PC-3 (cell line): Measurements from ENCODE around the gene PRM3. TPM values are rescaled to one million over a fixed set of nuclear protein-coding genes. Genes with fewer than 3 reads are reported as not detected.

Experiments
- ATAC-seq: fragments of 200-7000 bp; cut with Tn5 transposase; 2 replicates; pipeline ENCODE4 v1.9.1; 2020; ENCODE audit warnings: mild to moderate bottlenecking, moderate library complexity
- BruUV-seq: library from RNA; stranded (reverse); fragments of 400-500 nt; replicated peaks from 2 replicates; lab custom pipeline; 2021; lab: Mats Ljungman, UMichigan
- CTCF ChIA-PET: fragments of 300-600 bp; sonication (Branson Sonifier 250); formaldehyde crosslinking; loops from one replicate; lab custom pipeline; 2022; ENCODE audit warnings: antibody characterized with exemption; lab: Charles Lee
- POLR2A ChIA-PET: fragments of 300-600 bp; sonication (Branson Sonifier 250); formaldehyde crosslinking; loops from one replicate; lab custom pipeline; 2022; ENCODE audit warnings: antibody characterized with exemption; ENCODE audit not compliant: unreplicated experiment; lab: Charles Lee
- DNase-seq: peaks from one replicate; pipeline ENCODE4 v3.0.0-alpha.2; 2015
- H2AFZ ChIP-seq: fragments of 300-600 bp; sonication (generic); 2 replicates; pipeline ENCODE4 v1.6.0; 2016; ENCODE audit warnings: antibody characterized with exemption, low read length
- H3F3A ChIP-seq: fragments of 300-600 bp; sonication (generic); one replicate; pipeline ENCODE4 v1.6.0; 2017; ENCODE audit warnings: antibody characterized with exemption, low read length, control low read depth, mild to moderate bottlenecking; ENCODE audit not compliant: unreplicated experiment
- H3K27ac ChIP-seq: fragments of 300-600 bp; sonication (generic); 2 replicates; pipeline ENCODE4 v1.5.1; 2016; ENCODE audit warnings: mild to moderate bottlenecking, low read length
- H3K27me3 ChIP-seq: fragments of 300-600 bp; sonication (generic); 2 replicates; pipeline ENCODE4 v1.6.1; 2016; ENCODE audit warnings: low read length, mixed read lengths
- H3K36me3 ChIP-seq: fragments of 300-600 bp; sonication (generic); 2 replicates; pipeline ENCODE4 v1.6.1; 2016; ENCODE audit warnings: low read depth, mixed run types, low read length, mixed read lengths
- H3K4me1 ChIP-seq: fragments of 300-600 bp; sonication (generic); 2 replicates; pipeline ENCODE4 v1.5.1; 2016; ENCODE audit warnings: low read length; ENCODE audit not compliant: insufficient read depth
- H3K4me2 ChIP-seq: fragments of 300-600 bp; sonication (generic); 2 replicates; pipeline ENCODE4 v1.6.0; 2016; ENCODE audit warnings: low read length
- H3K4me3 ChIP-seq: fragments of 300-600 bp; sonication (generic); 2 replicates; pipeline ENCODE4 v1.5.1; 2016; ENCODE audit warnings: mild to moderate bottlenecking, low read length, mixed read lengths
- H3K79me2 ChIP-seq: fragments of 300-600 bp; sonication (generic); 2 replicates; pipeline ENCODE4 v1.6.1; 2017; ENCODE audit warnings: low read length, mixed read lengths
- H3K9ac ChIP-seq: fragments of 300-600 bp; sonication (generic); 2 replicates; pipeline ENCODE4 v1.6.0; 2016; ENCODE audit warnings: mild to moderate bottlenecking, low read length
- H3K9me2 ChIP-seq: fragments of 300-600 bp; sonication (generic); replicated peaks from 2 replicates; pipeline ENCODE4 v1.6.1; 2016; ENCODE audit warnings: mixed run types, low read length, mixed read lengths
- H3K9me3 ChIP-seq: fragments of 300-600 bp; sonication (generic); 2 replicates; pipeline ENCODE4 v1.6.1; 2016; ENCODE audit warnings: low read length, mixed read lengths
- H4K20me1 ChIP-seq: fragments of 300-600 bp; sonication (generic); 2 replicates; pipeline ENCODE4 v1.6.1; 2016; ENCODE audit warnings: low read length, mixed read lengths
- EZH2 ChIP-seq: fragments of 300-600 bp; sonication (generic); IDR thresholded peaks from one replicate; pipeline ENCODE4 v1.6.1; 2017; ENCODE audit warnings: antibody characterized with exemption, mild to moderate bottlenecking, low read length; ENCODE audit not compliant: unreplicated experiment
- EZH2phosphoT487 ChIP-seq: fragments of 300-600 bp; sonication (generic); IDR thresholded peaks from 2 replicates; pipeline ENCODE4 v1.6.1; 2018; ENCODE audit warnings: mild to moderate bottlenecking, antibody characterized with exemption, low read length, borderline replicate concordance
- intact Hi-C: fragments of 100-400 bp; cut with micrococcal nuclease; formaldehyde crosslinking; loops from 2 replicates; pipeline ENCODE4 v1.9.0; 2023
- total RNA-seq: library from RNA; depleted of rRNA; stranded (reverse); fragments of >200 nt; gene quantifications from 2 replicates; pipeline ENCODE4 v1.2.3, GENCODE V29; 2014
- TF ChIP-seq, protein P1 (sequence below): fragments of 300-600 bp; sonication (generic); conservative IDR thresholded peaks from 2 replicates; pipeline ENCODE4 v1.5.1; 2017; ENCODE audit warnings: antibody characterized with exemption, low read depth, mild to moderate bottlenecking, low read length

The PRM3 gene
- total RNA-seq, 1 experiment from 2014 or later, result not detected

DNA sequence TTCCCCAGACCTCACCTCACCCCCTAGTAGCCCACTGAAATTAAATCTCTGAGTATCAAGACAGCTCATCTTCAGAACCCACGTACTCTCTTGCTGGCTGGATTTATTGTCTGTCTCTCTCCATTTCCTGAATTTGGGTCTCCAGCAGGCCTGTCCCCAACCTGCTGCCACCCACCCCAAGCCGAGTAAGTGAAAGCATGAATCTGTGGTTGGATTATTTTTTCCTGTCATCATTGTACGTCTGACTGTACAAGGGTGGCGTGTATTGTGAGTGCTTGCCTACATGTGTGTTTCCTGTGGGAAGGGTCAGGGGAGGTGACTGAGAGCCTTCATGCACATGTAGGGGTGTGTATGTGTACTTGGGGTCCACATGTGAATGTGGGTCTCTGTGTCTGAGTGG, 9.7 kb downstream of the PRM3 start:
- no TSS peak for BruUV-seq
- no peak overlapping the region for H3K4me3 ChIP-seq
- H3K36me3 ChIP-seq, result no peaks in the 10 kb centered on the region
- no peak for ATAC-seq
- no peaks in the 10 kb centered on the region for H3K27me3 ChIP-seq
- H3K27ac ChIP-seq, result no peak overlapping the region
- no peaks in the 10 kb centered on the region for H4K20me1 ChIP-seq
- H3K4me2 ChIP-seq, result no peak overlapping the region
- TF ChIP-seq, protein P1, sequence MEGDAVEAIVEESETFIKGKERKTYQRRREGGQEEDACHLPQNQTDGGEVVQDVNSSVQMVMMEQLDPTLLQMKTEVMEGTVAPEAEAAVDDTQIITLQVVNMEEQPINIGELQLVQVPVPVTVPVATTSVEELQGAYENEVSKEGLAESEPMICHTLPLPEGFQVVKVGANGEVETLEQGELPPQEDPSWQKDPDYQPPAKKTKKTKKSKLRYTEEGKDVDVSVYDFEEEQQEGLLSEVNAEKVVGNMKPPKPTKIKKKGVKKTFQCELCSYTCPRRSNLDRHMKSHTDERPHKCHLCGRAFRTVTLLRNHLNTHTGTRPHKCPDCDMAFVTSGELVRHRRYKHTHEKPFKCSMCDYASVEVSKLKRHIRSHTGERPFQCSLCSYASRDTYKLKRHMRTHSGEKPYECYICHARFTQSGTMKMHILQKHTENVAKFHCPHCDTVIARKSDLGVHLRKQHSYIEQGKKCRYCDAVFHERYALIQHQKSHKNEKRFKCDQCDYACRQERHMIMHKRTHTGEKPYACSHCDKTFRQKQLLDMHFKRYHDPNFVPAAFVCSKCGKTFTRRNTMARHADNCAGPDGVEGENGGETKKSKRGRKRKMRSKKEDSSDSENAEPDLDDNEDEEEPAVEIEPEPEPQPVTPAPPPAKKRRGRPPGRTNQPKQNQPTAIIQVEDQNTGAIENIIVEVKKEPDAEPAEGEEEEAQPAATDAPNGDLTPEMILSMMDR, result no peak
- TF ChIP-seq EZH2 (no peak), EZH2phosphoT487 (no peak)
- no peaks in the 10 kb centered on the region for H3K9me3 ChIP-seq
- no peaks in the 10 kb centered on the region for H3F3A ChIP-seq
- no peak overlapping the region for H2AFZ ChIP-seq
- POLR2A ChIA-PET, result no interaction called here
- no peaks in the 10 kb centered on the region for H3K79me2 ChIP-seq
- H3K4me1 ChIP-seq, result no peaks in the 10 kb centered on the region
- no peaks in the 10 kb centered on the region for H3K9me2 ChIP-seq
- intact Hi-C loops, result no loop called here
- CTCF ChIA-PET, result no interaction called here
- no peak for DNase-seq
- no peak overlapping the region for H3K9ac ChIP-seq

DNA sequence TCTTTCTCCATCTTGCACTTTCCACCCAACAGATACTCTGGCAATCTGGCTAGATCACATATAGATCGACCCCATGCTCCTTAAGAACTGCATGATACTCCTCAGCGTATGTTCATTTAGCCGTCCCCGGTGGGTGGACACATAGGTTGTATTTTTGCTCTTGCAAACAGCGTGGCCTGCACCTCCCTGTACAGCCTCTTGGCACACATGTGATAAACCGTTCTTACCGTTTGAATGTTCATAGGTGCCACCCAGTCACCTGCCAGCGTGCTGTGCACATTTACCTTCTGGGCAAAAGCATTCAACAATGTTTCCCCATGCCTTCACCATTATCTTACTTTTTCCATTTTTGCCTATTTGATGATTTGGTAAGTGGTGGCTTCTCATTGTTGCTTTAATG, 10.5 kb downstream of the PRM3 start:
- Histone ChIP-seq H3K27ac (no peak overlapping the region), H3F3A (no peaks in the 10 kb centered on the region), H3K4me1 (no peaks in the 10 kb centered on the region), H3K79me2 (no peaks in the 10 kb centered on the region), H3K9me3 (no peaks in the 10 kb centered on the region), H2AFZ (no peak overlapping the region), H3K9me2 (no peaks in the 10 kb centered on the region), H4K20me1 (no peaks in the 10 kb centered on the region), H3K4me2 (no peak overlapping the region), H3K27me3 (no peaks in the 10 kb centered on the region), H3K9ac (no peak overlapping the region), H3K36me3 (no peaks in the 10 kb centered on the region), H3K4me3 (no peak overlapping the region)
- no peak for TF ChIP-seq EZH2phosphoT487
- TF ChIP-seq, protein P1, result no peak
- no peak for TF ChIP-seq EZH2
- ATAC-seq, result no peak
- POLR2A ChIA-PET, result no interaction called here
- intact Hi-C loops, result no loop called here
- BruUV-seq, result no TSS peak
- CTCF ChIA-PET, result no interaction called here
- no peak for DNase-seq

DNA sequence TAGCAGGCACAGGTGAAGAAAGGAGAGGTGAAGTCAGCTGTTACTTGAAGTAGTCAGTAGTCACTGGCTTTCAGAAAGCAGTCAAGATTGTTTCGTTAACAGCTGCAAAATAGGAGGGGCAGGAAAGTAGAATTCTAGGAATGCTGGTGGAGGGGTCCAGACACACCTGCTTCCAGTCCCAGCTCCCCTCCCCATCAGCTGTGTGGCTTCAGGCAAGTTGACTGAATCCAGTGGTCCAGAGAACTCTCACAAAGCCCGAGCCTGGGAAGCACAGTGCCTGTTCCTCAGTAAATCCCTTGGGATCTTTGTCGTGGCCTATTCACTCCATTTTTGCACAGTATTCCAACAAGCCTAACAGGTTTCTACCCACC, 12.8 kb downstream of the PRM3 start:
- POLR2A ChIA-PET, result no interaction called here
- no peak for DNase-seq
- no peak overlapping the region for H3K4me3 ChIP-seq
- no peaks in the 10 kb centered on the region for H3F3A ChIP-seq
- H3K27ac ChIP-seq, result no peak overlapping the region
- no peak for ATAC-seq
- no peaks in the 10 kb centered on the region for H3K27me3 ChIP-seq
- no peak overlapping the region for H2AFZ ChIP-seq
- peaks cover under 1% of the 10 kb centered on the region; the same call in 1 of the 2 replicates for H3K79me2 ChIP-seq
- no peaks in the 10 kb centered on the region for H3K9me3 ChIP-seq
- H3K36me3 ChIP-seq, result no peaks in the 10 kb centered on the region
- peaks cover 4% of the 10 kb centered on the region for H3K4me1 ChIP-seq
- H3K9me2 ChIP-seq, result no peaks in the 10 kb centered on the region
- no peak overlapping the region for H3K9ac ChIP-seq
- H3K4me2 ChIP-seq, result no peak overlapping the region
- H4K20me1 ChIP-seq, result no peaks in the 10 kb centered on the region
- BruUV-seq, result no TSS peak
- TF ChIP-seq EZH2 (no peak), EZH2phosphoT487 (no peak)
- TF ChIP-seq, protein P1, result no peak
- intact Hi-C loops, result no loop called here
- CTCF ChIA-PET, result no interaction called here
